Testis (tissue), 2 donors: ENCODE measurements around the gene GRID1.

Experiments used
- POLR2A ChIP-seq: fragments of 450-650 bp; IDR thresholded peaks from one replicate; pipeline ENCODE4 v1.6.1; 2017; ENCODE audit warnings: antibody characterized with exemption, mild to moderate bottlenecking, moderate library complexity
- TF ChIP-seq, protein P1 (sequence below), 3 experiments: fragments of 450-650 bp in 2 of 3; fragments of 200-600 bp in 1 of 3; sonication (generic) in 1 of 3; IDR thresholded peaks; one replicate each; pipeline ENCODE4 v1.5.1; 2016 to 2019; ENCODE audit warnings: antibody characterized with exemption in 3 of 3, mild to moderate bottlenecking in 2 of 3, moderate library complexity in 1 of 3

DNA sequence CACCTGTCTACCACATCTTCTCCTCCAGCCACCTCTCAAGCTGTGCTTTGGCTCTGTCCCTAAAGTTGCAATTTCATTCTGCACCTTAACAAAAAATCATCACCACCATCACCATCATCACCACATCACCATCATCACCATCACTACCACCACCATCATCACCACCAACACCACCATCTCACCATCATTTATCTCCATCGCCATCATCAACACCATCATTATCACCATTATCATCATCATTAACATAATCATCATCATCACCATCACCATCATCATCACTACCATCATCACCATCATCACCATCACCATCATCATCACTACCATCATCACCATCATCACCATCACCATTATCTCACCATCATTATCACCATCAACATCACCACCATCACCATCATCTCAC, 245.4 kb downstream of the GRID1 start:
- TF ChIP-seq, protein P1, sequence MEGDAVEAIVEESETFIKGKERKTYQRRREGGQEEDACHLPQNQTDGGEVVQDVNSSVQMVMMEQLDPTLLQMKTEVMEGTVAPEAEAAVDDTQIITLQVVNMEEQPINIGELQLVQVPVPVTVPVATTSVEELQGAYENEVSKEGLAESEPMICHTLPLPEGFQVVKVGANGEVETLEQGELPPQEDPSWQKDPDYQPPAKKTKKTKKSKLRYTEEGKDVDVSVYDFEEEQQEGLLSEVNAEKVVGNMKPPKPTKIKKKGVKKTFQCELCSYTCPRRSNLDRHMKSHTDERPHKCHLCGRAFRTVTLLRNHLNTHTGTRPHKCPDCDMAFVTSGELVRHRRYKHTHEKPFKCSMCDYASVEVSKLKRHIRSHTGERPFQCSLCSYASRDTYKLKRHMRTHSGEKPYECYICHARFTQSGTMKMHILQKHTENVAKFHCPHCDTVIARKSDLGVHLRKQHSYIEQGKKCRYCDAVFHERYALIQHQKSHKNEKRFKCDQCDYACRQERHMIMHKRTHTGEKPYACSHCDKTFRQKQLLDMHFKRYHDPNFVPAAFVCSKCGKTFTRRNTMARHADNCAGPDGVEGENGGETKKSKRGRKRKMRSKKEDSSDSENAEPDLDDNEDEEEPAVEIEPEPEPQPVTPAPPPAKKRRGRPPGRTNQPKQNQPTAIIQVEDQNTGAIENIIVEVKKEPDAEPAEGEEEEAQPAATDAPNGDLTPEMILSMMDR (IDR thresholded peaks at IDR 0.05) = no peak
- TF ChIP-seq POLR2A = no peak
